IMR-90 (cell line): ENCODE measurements around the gene DIO1. TPM values are rescaled to one million over a fixed set of nuclear protein-coding genes. Genes with fewer than 3 reads are reported as not detected.

Experiments
- ATAC-seq: fragments of 200-7000 bp; cut with Tn5 transposase; 2 replicates; pipeline ENCODE4 v1.9.1; 2020; ENCODE audit warnings: low read depth, mild to moderate bottlenecking, moderate library complexity
- BruUV-seq: library from RNA; stranded (reverse); fragments of 400-500 nt; replicated peaks from 2 replicates; lab custom pipeline; 2021; lab: Mats Ljungman, UMichigan
- CTCF ChIA-PET: fragments of 300-600 bp; formaldehyde crosslinking; extraction: SDS; loops from one replicate; lab custom pipeline; 2021; ENCODE audit warnings: antibody characterized with exemption; lab: Yijun Ruan, JAX
- POLR2A ChIA-PET: fragments of 300-600 bp; sonication (Branson Sonifier 250); formaldehyde crosslinking; loops from one replicate; lab custom pipeline; 2022; ENCODE audit warnings: antibody characterized with exemption; ENCODE audit not compliant: unreplicated experiment; lab: Charles Lee
- DNase-seq: peaks from one replicate; pipeline ENCODE4 v3.0.0; 2013
- H2AFZ ChIP-seq: replicated peaks from 2 replicates; pipeline ENCODE3; 2013; ENCODE audit warnings: low read length, mild to moderate bottlenecking; ENCODE audit not compliant: poor library complexity
- H2AK5ac ChIP-seq: 2 replicates; pipeline ENCODE4 v1.6.1; 2013; ENCODE audit warnings: low read depth, low read length, inconsistent platforms
- H2AK9ac ChIP-seq: replicated peaks from 2 replicates; pipeline ENCODE3; 2013; ENCODE audit warnings: mild to moderate bottlenecking, low read depth, low read length, moderate library complexity; ENCODE audit not compliant: poor library complexity
- H2BK120ac ChIP-seq: 2 replicates; pipeline ENCODE4 v1.6.1; 2013; ENCODE audit warnings: low read depth, low read length, inconsistent platforms
- H2BK15ac ChIP-seq: 3 replicates; pipeline ENCODE4 v1.6.1; 2013; ENCODE audit warnings: low read depth, low read length, inconsistent platforms
- H2BK20ac ChIP-seq: 2 replicates; pipeline ENCODE4 v1.6.1; 2013; ENCODE audit warnings: low read depth, mild to moderate bottlenecking, inconsistent platforms, low read length, moderate library complexity
- H2BK5ac ChIP-seq: 2 replicates; pipeline ENCODE4 v1.6.1; 2013; ENCODE audit warnings: mild to moderate bottlenecking, low read depth, low read length, inconsistent platforms; ENCODE audit not compliant: poor library complexity, severe bottlenecking
- H3K14ac ChIP-seq: replicated peaks from 2 replicates; pipeline ENCODE4 v1.6.1; 2013; ENCODE audit warnings: low read depth, low read length, inconsistent platforms
- H3K18ac ChIP-seq: 2 replicates; pipeline ENCODE4 v1.6.1; 2013; ENCODE audit warnings: low read depth, low read length, control low read depth
- H3K23ac ChIP-seq: 2 replicates; pipeline ENCODE4 v1.6.1; 2013; ENCODE audit warnings: low read depth, low read length, inconsistent platforms
- H3K27ac ChIP-seq: 2 replicates; pipeline ENCODE4 v1.5.1; 2013; ENCODE audit warnings: mild to moderate bottlenecking, control low read depth, low read length; ENCODE audit not compliant: insufficient read depth
- H3K27me3 ChIP-seq: 2 replicates; pipeline ENCODE4 v1.6.1; 2013; ENCODE audit warnings: low read length; ENCODE audit not compliant: control insufficient read depth, insufficient read depth
- H3K36me3 ChIP-seq: 2 replicates; pipeline ENCODE4 v1.6.1; 2013; ENCODE audit warnings: low read length, mixed read lengths; ENCODE audit not compliant: control insufficient read depth, insufficient read depth
- H3K4ac ChIP-seq: 2 replicates; pipeline ENCODE4 v1.6.1; 2013; ENCODE audit warnings: low read depth, low read length, inconsistent platforms
- H3K4me1 ChIP-seq: 2 replicates; pipeline ENCODE4 v1.6.1; 2013; ENCODE audit warnings: low read length, mixed read lengths; ENCODE audit not compliant: control insufficient read depth, insufficient read depth
- H3K4me2 ChIP-seq: 2 replicates; pipeline ENCODE4 v1.6.1; 2013; ENCODE audit warnings: low read depth, mild to moderate bottlenecking, control low read depth, low read length, moderate library complexity
- H3K4me3 ChIP-seq: 2 replicates; pipeline ENCODE4 v1.5.1; 2013; ENCODE audit warnings: low read depth, mild to moderate bottlenecking, control low read depth, low read length, moderate library complexity; ENCODE audit not compliant: insufficient read depth
- H3K56ac ChIP-seq: 2 replicates; pipeline ENCODE4 v1.6.1; 2013; ENCODE audit warnings: low read length, inconsistent platforms; ENCODE audit not compliant: insufficient read depth; ENCODE audit errors: extremely low read depth
- H3K79me1 ChIP-seq, 2 experiments: 2 replicates each; pipeline ENCODE4 v1.6.1; 2013; ENCODE audit warnings: low read length in 2 of 2, inconsistent platforms in 1 of 2, low read depth in 1 of 2
- H3K9ac ChIP-seq: 2 replicates; pipeline ENCODE4 v1.6.1; 2013; ENCODE audit warnings: low read depth, low read length, control low read depth
- H3K9me1 ChIP-seq: 2 replicates; pipeline ENCODE4 v1.6.1; 2013; ENCODE audit warnings: low read length, inconsistent platforms; ENCODE audit not compliant: insufficient read depth
- H3K9me3 ChIP-seq: 2 replicates; pipeline ENCODE4 v1.6.1; 2013; ENCODE audit warnings: low read length; ENCODE audit not compliant: control insufficient read depth, insufficient read depth
- H4K20me1 ChIP-seq: 2 replicates; pipeline ENCODE4 v1.6.1; 2013; ENCODE audit warnings: low read length, inconsistent platforms; ENCODE audit not compliant: insufficient read depth
- H4K5ac ChIP-seq: 2 replicates; pipeline ENCODE4 v1.6.1; 2013; ENCODE audit warnings: mild to moderate bottlenecking, low read depth, low read length, control low read depth
- H4K8ac ChIP-seq, 2 experiments: 2 replicates each; pipeline ENCODE4 v1.6.1; 2013; ENCODE audit warnings: low read depth in 2 of 2, low read length in 2 of 2, control low read depth in 1 of 2, inconsistent platforms in 1 of 2
- H4K91ac ChIP-seq: 2 replicates; pipeline ENCODE4 v1.6.1; 2013; ENCODE audit warnings: low read depth, low read length, inconsistent platforms; ENCODE audit not compliant: insufficient read depth
- BHLHE40 ChIP-seq: fragments of 150-350 bp; IDR thresholded peaks from 2 replicates; pipeline ENCODE4 v1.6.1; 2016; ENCODE audit warnings: mild to moderate bottlenecking, low read depth, low read length
- CEBPB ChIP-seq: IDR thresholded peaks from 2 replicates; pipeline ENCODE4 v1.6.1; 2012; ENCODE audit warnings: low read depth, low read length, improper control_type of control experiment
- CHD1 ChIP-seq: IDR thresholded peaks from 2 replicates; pipeline ENCODE4 v1.6.1; 2012; ENCODE audit warnings: low read depth, low read length, improper control_type of control experiment
- CTCF ChIP-seq: conservative IDR thresholded peaks from 2 replicates; pipeline ENCODE4 v1.5.1; 2012; ENCODE audit warnings: mild to moderate bottlenecking, low read depth, low read length, improper control_type of control experiment
- ELK1 ChIP-seq: fragments of 150-350 bp; IDR thresholded peaks from 2 replicates; pipeline ENCODE4 v1.6.1; 2016; ENCODE audit warnings: low read depth, mild to moderate bottlenecking, low read length, moderate library complexity, borderline replicate concordance
- FOS ChIP-seq: fragments of 150-350 bp; IDR thresholded peaks from 2 replicates; pipeline ENCODE4 v1.6.1; 2016; ENCODE audit warnings: low read depth, low read length
- MAFK ChIP-seq: IDR thresholded peaks from 2 replicates; pipeline ENCODE4 v1.6.1; 2012; ENCODE audit warnings: low read depth, low read length, improper control_type of control experiment
- MAZ ChIP-seq: IDR thresholded peaks from 2 replicates; pipeline ENCODE4 v1.6.1; 2012; ENCODE audit warnings: low read depth, mild to moderate bottlenecking, low read length, improper control_type of control experiment, moderate library complexity, borderline replicate concordance
- MXI1 ChIP-seq: IDR thresholded peaks from 2 replicates; pipeline ENCODE4 v1.6.1; 2012; ENCODE audit warnings: low read depth, mild to moderate bottlenecking, low read length, moderate library complexity, borderline replicate concordance
- NFE2L2 ChIP-seq: fragments of 150-350 bp; IDR thresholded peaks from 2 replicates; pipeline ENCODE4 v1.6.1; 2016; ENCODE audit warnings: low read depth, mild to moderate bottlenecking, low read length
- POLR2A ChIP-seq: IDR thresholded peaks from 2 replicates; pipeline ENCODE4 v1.6.1; 2012; ENCODE audit warnings: mild to moderate bottlenecking, low read depth, low read length
- RAD21 ChIP-seq: IDR thresholded peaks from 2 replicates; pipeline ENCODE4 v1.6.1; 2012; ENCODE audit warnings: low read length, improper control_type of control experiment
- RCOR1 ChIP-seq: IDR thresholded peaks from 2 replicates; pipeline ENCODE4 v1.6.1; 2012; ENCODE audit warnings: mild to moderate bottlenecking, low read length, improper control_type of control experiment; ENCODE audit not compliant: insufficient replicate concordance
- RFX5 ChIP-seq: IDR thresholded peaks from 2 replicates; pipeline ENCODE4 v1.8.0; 2012; ENCODE audit warnings: low read depth, mild to moderate bottlenecking, low read length, moderate library complexity
- SMC3 ChIP-seq: fragments of 150-350 bp; IDR thresholded peaks from 2 replicates; pipeline ENCODE4 v1.6.1; 2016; ENCODE audit warnings: low read depth, mild to moderate bottlenecking, antibody characterized with exemption, low read length, moderate library complexity
- USF2 ChIP-seq: fragments of 150-350 bp; IDR thresholded peaks from 2 replicates; pipeline ENCODE4 v1.6.1; 2017; ENCODE audit warnings: mild to moderate bottlenecking, antibody characterized with exemption, low read length, low read depth
- WGBS, 2 experiments: methylation state at CpG; one replicate each; pipeline versions ENCODE4 v1.1.5 to v1.1.7; 2013; ENCODE audit warnings: missing lambda C conversion rate in 2 of 2; ENCODE audit not compliant: insufficient read length in 1 of 2; ENCODE audit errors: extremely low coverage in 2 of 2; 5-methylcytosine and 5-hydroxymethylcytosine counted together
- dilution Hi-C: fragments of 300-500 bp; cut with HindIII; formaldehyde crosslinking; loops from one replicate; pipeline ENCODE4 v1.14.3; 2018; ENCODE audit warnings: low sequenced_read_pairs; ENCODE audit not compliant: unreplicated experiment
- in situ Hi-C: fragments of 300-500 bp; cut with MboI; formaldehyde crosslinking; loops from 3 replicates; pipeline ENCODE4 v1.14.3; 2019; ENCODE audit warnings: low sequenced_read_pairs, inconsistent platforms, mixed read lengths
- intact Hi-C: fragments of 100-400 bp; cut with micrococcal nuclease; formaldehyde crosslinking; loops from 2 replicates; pipeline ENCODE4 v1.10.0; 2022
- polyA plus RNA-seq, 3 experiments: library from polyadenylated mRNA; depleted of rRNA; stranded (reverse); fragments of >200 nt; gene quantifications; 2 replicates each; pipeline ENCODE4 v1.2.3, GENCODE V29; 2012; ENCODE audit warnings: low replicate concordance in 1 of 3
- total RNA-seq: library from RNA; depleted of rRNA; stranded (reverse); fragments of >200 nt; gene quantifications from 2 replicates; pipeline ENCODE4 v1.2.3, GENCODE V29; 2012

DIO1 gene
- total and polyA plus RNA-seq, 2 of the 4 experiments (the other 2 are of a cell fraction) = not detected

GRCh38 chr1:53891018-53891417, 3.0 kb upstream of the DIO1 start:
- dilution Hi-C loops (no loop called here), intact Hi-C loops (no loop called here), in situ Hi-C loops (no loop called here)
- Histone ChIP-seq H3K4me3 (no peak overlapping the region), H2AK9ac (no peak overlapping the region), H3K36me3 (peaks cover 5% of the 10 kb centered on the region; the same call in 1 of the 2 replicates), H3K9me1 (peaks cover 10% of the 10 kb centered on the region; the same call in 1 of the 2 replicates), H3K4ac (no peak overlapping the region), H3K9me3 (no peaks in the 10 kb centered on the region), H2BK120ac (no peak overlapping the region; the same call in 1 of the 2 replicates), H3K79me1 (peaks cover 5 to 9% of the 10 kb centered on the region in 2 experiments), H2BK5ac (no peak overlapping the region), H2BK20ac (no peak overlapping the region), H3K18ac (no peak overlapping the region), H2AK5ac (no peak overlapping the region; the same call in 1 of the 2 replicates), H2AFZ (no peak overlapping the region), H4K20me1 (no peaks in the 10 kb centered on the region), H4K91ac (0 out of 2 replicates have a peak overlapping the region, but pooled peaks have one; percentile 12), H4K8ac (no peak overlapping the region), H3K4me2 (no peak overlapping the region), H3K56ac (no peak overlapping the region), H3K27ac (no peak overlapping the region), H4K5ac (no peak overlapping the region), H3K27me3 (no peaks in the 10 kb centered on the region), H2BK15ac (0 out of 3 replicates have a peak overlapping the region, but pooled peaks have one; percentile 28), H3K14ac (no peak overlapping the region), H3K9ac (no peak overlapping the region), H3K23ac (no peak overlapping the region), H3K4me1 (peaks cover 3% of the 10 kb centered on the region)
- no TSS peak for BruUV-seq
- ChIA-PET POLR2A (no interaction called here), CTCF (no interaction called here)
- TF ChIP-seq BHLHE40 (no peak), SMC3 (no peak), CTCF (no peak), MAZ (no peak), MAFK (no peak), FOS (no peak), RFX5 (no peak), CHD1 (no peak), RAD21 (no peak), USF2 (no peak), POLR2A (no peak), RCOR1 (no peak), ELK1 (no peak), MXI1 (no peak), CEBPB (no peak), NFE2L2 (no peak)
- 100% methylated on average over 2 of the region's 2 CpGs; no CpG with 5 or more reads in 1 of the 2 experiments for WGBS, 2 experiments
- ATAC-seq = no peak
- no peak for DNase-seq
